ENCODE results near the gene RAB3B. TPM values are rescaled to one million over a fixed set of nuclear protein-coding genes. Genes with fewer than 3 reads are reported as not detected.

RAB3B gene
- total RNA-seq, 1 donor from 2014 or later, result 20.4 TPM

DNA sequence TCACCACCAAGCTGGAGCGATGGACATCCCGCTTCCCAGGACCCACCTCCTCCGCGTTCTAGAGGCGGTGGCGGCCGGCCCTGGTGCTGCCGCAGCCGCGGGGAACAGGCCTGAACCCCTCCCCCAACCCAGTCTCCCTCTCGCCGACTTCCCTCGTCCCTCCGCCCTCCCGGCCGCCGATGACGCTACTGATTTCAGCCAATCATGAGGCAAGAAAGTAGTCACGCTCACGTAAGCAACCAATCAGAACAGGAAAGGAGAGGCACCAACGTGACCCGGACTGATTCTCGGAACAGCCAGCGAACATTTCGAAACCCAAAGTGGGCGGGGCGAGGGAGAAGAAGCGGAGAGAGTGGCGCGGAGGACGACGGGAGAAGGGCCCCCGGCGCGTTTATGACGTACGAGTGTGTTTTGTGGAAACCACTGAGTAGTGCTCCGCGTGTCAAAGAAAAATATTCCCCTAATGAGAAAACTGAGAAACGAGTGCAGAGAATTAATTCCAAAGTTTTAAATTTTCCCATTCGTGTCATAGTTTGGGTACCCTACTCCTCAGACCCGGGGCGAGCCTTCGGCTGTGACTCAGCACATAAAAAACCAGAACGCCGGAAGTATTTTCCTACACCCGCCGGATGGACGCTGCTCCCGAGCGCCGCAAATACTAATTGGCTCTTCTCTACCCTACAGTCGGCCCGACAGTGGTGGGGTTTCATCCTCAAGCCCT, 111.7 kb downstream of the RAB3B start, which contains the start of gene NRDC:
Gene NRDC, minus strand, starts transcription at position 112 of the 721 bp plus-strand sequence. CDS start 112 bp downstream, outside the sequence.
- no peak within 1 kb of the TSS for H3K27ac Mint-ChIP-seq
- H4K20me1 ChIP-seq (ENCODE audit: low read depth), result peaks cover 11% of the 10 kb centered on the region
- peak within 1 kb of the TSS; percentile 94 for H2AFZ ChIP-seq (replicated peaks)
- peaks cover 47% of the 10 kb centered on the region for H3K79me2 ChIP-seq (ENCODE audit: low read depth)
- no peaks in the 10 kb centered on the region for H3K9me3 ChIP-seq (ENCODE audit: low read depth)
- peak within 1 kb of the TSS; percentile 83 for H3K4me2 ChIP-seq
- H3K27me3 ChIP-seq, result peaks cover 19% of the 10 kb centered on the region
- peaks cover 7% of the 10 kb centered on the region for H3K27me3 Mint-ChIP-seq (ENCODE audit: insufficient read depth, low read depth)
- peak within 1 kb of the TSS; percentile 86 for H3K4me3 ChIP-seq
- H3K4me1 ChIP-seq, result peaks cover 16% of the 10 kb centered on the region
- peak; percentile 100 for DNase-seq (ENCODE audit: low spot score)
- H3K36me3 Mint-ChIP-seq, result peaks cover 4% of the 10 kb centered on the region
- H3K9ac ChIP-seq, result peak within 1 kb of the TSS; percentile 95
- peak within 1 kb of the TSS; percentile 95 for H3K27ac ChIP-seq
- H3F3A ChIP-seq (ENCODE audit: low read depth), result peaks cover 11% of the 10 kb centered on the region
- no peaks in the 10 kb centered on the region for H3K9me3 Mint-ChIP-seq
- no peak for TF ChIP-seq EZH2phosphoT487 (IDR thresholded peaks at IDR 0.05)
- TF ChIP-seq, protein P1, sequence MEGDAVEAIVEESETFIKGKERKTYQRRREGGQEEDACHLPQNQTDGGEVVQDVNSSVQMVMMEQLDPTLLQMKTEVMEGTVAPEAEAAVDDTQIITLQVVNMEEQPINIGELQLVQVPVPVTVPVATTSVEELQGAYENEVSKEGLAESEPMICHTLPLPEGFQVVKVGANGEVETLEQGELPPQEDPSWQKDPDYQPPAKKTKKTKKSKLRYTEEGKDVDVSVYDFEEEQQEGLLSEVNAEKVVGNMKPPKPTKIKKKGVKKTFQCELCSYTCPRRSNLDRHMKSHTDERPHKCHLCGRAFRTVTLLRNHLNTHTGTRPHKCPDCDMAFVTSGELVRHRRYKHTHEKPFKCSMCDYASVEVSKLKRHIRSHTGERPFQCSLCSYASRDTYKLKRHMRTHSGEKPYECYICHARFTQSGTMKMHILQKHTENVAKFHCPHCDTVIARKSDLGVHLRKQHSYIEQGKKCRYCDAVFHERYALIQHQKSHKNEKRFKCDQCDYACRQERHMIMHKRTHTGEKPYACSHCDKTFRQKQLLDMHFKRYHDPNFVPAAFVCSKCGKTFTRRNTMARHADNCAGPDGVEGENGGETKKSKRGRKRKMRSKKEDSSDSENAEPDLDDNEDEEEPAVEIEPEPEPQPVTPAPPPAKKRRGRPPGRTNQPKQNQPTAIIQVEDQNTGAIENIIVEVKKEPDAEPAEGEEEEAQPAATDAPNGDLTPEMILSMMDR (IDR thresholded peaks at IDR 0.05), result no peak
- TF ChIP-seq EZH2 (IDR thresholded peaks at IDR 0.05), result no peak
- H3K4me3 Mint-ChIP-seq, result no peak within 1 kb of the TSS
- H3K36me3 ChIP-seq, result no peaks in the 10 kb centered on the region
- peaks cover 20% of the 10 kb centered on the region for H3K4me1 Mint-ChIP-seq

DNA sequence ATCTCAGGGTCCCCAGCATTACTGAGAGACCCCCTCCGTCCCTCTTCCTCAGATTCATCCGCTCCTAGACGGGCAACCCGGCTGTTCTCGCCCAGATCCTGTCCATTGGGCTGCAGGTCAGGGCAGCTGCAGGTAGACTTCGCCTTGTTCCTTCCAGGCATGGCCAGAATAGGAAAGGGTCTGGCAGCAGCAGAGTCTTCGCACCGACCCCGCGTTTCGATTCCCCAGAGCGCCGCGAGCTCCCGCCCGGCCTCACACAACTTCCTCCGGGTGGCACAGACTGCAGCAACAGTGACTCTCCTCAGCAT, 112.2 kb downstream of the RAB3B start:
- H3K9me3 Mint-ChIP-seq, result no peaks in the 10 kb centered on the region
- Histone ChIP-seq H2AFZ (replicated peaks) (peak overlapping the region; percentile 94), H3K4me2 (peak overlapping the region; percentile 82), H3K9me3 (ENCODE audit: low read depth) (no peaks in the 10 kb centered on the region), H3K79me2 (ENCODE audit: low read depth) (peaks cover 52% of the 10 kb centered on the region), H3K27me3 (peaks cover 14% of the 10 kb centered on the region), H3K9ac (peak overlapping the region; percentile 95), H3F3A (ENCODE audit: low read depth) (peaks cover 11% of the 10 kb centered on the region), H3K4me1 (peaks cover 16% of the 10 kb centered on the region), H4K20me1 (ENCODE audit: low read depth) (peaks cover 11% of the 10 kb centered on the region), H3K4me3 (peak overlapping the region; percentile 86), H3K27ac (peak overlapping the region; percentile 95), H3K36me3 (no peaks in the 10 kb centered on the region)
- H3K4me3 Mint-ChIP-seq, result no peak overlapping the region
- no peak overlapping the region for H3K27ac Mint-ChIP-seq
- H3K27me3 Mint-ChIP-seq (ENCODE audit: insufficient read depth, low read depth), result peaks cover 7% of the 10 kb centered on the region
- TF ChIP-seq EZH2phosphoT487 (IDR thresholded peaks at IDR 0.05) (no peak), EZH2 (IDR thresholded peaks at IDR 0.05) (no peak)
- TF ChIP-seq, protein P1 (IDR thresholded peaks at IDR 0.05), result no peak
- H3K36me3 Mint-ChIP-seq, result peaks cover 4% of the 10 kb centered on the region
- DNase-seq (ENCODE audit: low spot score), result no peak
- peaks cover 20% of the 10 kb centered on the region for H3K4me1 Mint-ChIP-seq

DNA sequence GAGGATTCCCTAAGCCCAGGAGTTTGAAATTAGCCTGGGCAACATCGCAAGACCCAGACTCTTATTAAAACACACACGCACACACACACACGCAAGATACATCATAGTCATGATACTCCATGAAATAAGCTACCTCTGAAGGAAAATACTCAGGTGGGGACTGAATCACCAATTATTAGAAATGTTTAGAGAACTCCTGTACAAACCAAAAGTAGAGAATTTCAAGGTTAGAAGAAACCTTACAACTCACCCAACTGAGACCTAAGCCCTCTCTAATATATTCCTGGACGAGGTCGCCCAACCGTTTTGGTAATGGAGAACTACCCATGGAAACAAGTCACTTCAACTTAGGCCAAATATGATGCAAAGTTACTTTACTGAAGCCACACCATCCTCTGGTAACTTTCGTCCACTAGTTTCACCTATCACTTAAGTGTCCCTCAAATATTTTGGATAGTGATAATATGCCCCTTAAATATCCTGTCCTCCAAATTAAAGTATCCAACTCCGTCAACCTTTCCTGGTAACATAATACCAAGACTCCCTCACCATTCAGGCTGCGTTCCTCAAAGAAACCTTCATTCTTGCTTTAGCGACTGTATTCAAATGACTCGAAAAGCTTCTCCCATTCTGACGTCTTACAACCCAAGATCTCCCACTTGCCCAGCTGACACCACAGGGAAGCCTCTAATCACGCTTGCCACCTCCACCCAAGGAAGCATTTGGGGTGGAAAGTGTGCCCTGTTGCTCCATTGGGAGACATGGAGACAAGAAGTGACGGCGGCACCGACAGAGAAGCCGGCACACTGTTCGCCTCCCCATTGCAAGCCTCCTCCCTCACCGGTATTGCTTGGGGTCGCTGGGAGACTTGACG, 112.8 kb downstream of the RAB3B start:
- Histone ChIP-seq H3K4me2 (peak overlapping the region; percentile 82), H3F3A (ENCODE audit: low read depth) (peaks cover 11% of the 10 kb centered on the region), H3K27ac (peak overlapping the region; percentile 95), H3K4me3 (peak overlapping the region; percentile 86), H3K9ac (peak overlapping the region; percentile 95), H3K4me1 (peaks cover 16% of the 10 kb centered on the region), H3K79me2 (ENCODE audit: low read depth) (peaks cover 58% of the 10 kb centered on the region), H3K36me3 (no peaks in the 10 kb centered on the region), H4K20me1 (ENCODE audit: low read depth) (peaks cover 11% of the 10 kb centered on the region), H3K9me3 (ENCODE audit: low read depth) (no peaks in the 10 kb centered on the region), H3K27me3 (peaks cover 8% of the 10 kb centered on the region), H2AFZ (replicated peaks) (peak overlapping the region; percentile 94)
- no peak for TF ChIP-seq EZH2 (IDR thresholded peaks at IDR 0.05)
- TF ChIP-seq, protein P1 (IDR thresholded peaks at IDR 0.05), result no peak
- DNase-seq (ENCODE audit: low spot score), result no peak
- peaks cover 20% of the 10 kb centered on the region for H3K4me1 Mint-ChIP-seq
- peaks cover 4% of the 10 kb centered on the region for H3K27me3 Mint-ChIP-seq (ENCODE audit: insufficient read depth, low read depth)
- peaks cover 4% of the 10 kb centered on the region for H3K36me3 Mint-ChIP-seq
- no peak overlapping the region for H3K27ac Mint-ChIP-seq
- no peak overlapping the region for H3K4me3 Mint-ChIP-seq
- no peaks in the 10 kb centered on the region for H3K9me3 Mint-ChIP-seq
